ENCODE results near the gene TCP11L2. TPM values are rescaled to one million over a fixed set of nuclear protein-coding genes. Genes with fewer than 3 reads are reported as not detected.

Gene TCP11L2
- total RNA-seq, 1 experiment from 2014 or later = 8.0 TPM

Small RNAs within 50 kb of the gene (small RNA-seq; reads per million reads assigned to genes)
- not detected for gene RNU7-94P

Other genes with a start within 250 kb of the TCP11L2 start
- 0.91 and 1.3 TPM in 2 replicates for gene NUAK1, start 163.8 kb upstream of the TCP11L2 start, total RNA-seq (2014; rRNA removed; shearing (Covaris generic))
- gene CKAP4, start 54.7 kb upstream of the TCP11L2 start, total RNA-seq (2014; rRNA removed; shearing (Covaris generic)) = 8.1 and 9.1 TPM in 2 replicates
- 6.2 and 6.9 TPM in 2 replicates for gene POLR3B, start 55.0 kb downstream of the TCP11L2 start, total RNA-seq (2014; rRNA removed; shearing (Covaris generic))